ENCODE results near the gene AFTPH. TPM values are rescaled to one million over a fixed set of nuclear protein-coding genes. Genes with fewer than 3 reads are reported as not detected.

AFTPH gene
- total RNA-seq, 1 experiment from 2014 or later, result 17.9 TPM

GRCh38 chr2:64615844-64616536, 91.9 kb downstream of the AFTPH start:
- TF ChIP-seq SIN3A (IDR thresholded peaks at IDR 0.05; ENCODE audit: borderline replicate concordance, insufficient read depth, low read depth, low read length) (no peak), TCF7L2 (IDR thresholded peaks at IDR 0.05; ENCODE audit: low read depth, low read length) (no peak)
- CTCF ChIA-PET, result no interaction called here
- in situ Hi-C loops (cut with HindIII; ENCODE audit: low pct_unique_long_range_greater_than_20kb, low sequenced_read_pairs), result no loop called here
- intact Hi-C loops (cut with micrococcal nuclease; ENCODE audit: unreplicated experiment), result no loop called here
- Histone ChIP-seq H3K36me3 (ENCODE audit: control insufficient read depth, insufficient read depth, low read length) (no peaks in the 10 kb centered on the region), H3K4me3 (ENCODE audit: low read depth in 2 of 2, low read length in 2 of 2) (no peak overlapping the region), H3K27ac (ENCODE audit: low read length) (no peak overlapping the region), H3K9me3 (ENCODE audit: control insufficient read depth, insufficient read depth, low read depth, low read length) (no peaks in the 10 kb centered on the region), H3K4me1 (ENCODE audit: control insufficient read depth, insufficient read depth, low read length) (no peaks in the 10 kb centered on the region; the same call in 1 of the 2 replicates), H3K27me3 (ENCODE audit: control insufficient read depth, insufficient read depth, low read length) (no peaks in the 10 kb centered on the region)
- ATAC-seq, result no peak
- DNase-seq (ENCODE audit: low read depth, low spot score), result no peak
- POLR2A ChIA-PET, result no interaction called here
- no TSS peak for BruUV-seq (replicated peaks)

GRCh38 chr2:64617631-64618151, 93.6 kb downstream of the AFTPH start:
- H3K27me3 ChIP-seq (ENCODE audit: control insufficient read depth, insufficient read depth, low read length), result no peaks in the 10 kb centered on the region
- no TSS peak for BruUV-seq (replicated peaks)
- ChIA-PET CTCF (interaction anchor here (0.7 kb wide), 1 partner anchor 287 kb away, joined by 4 read pairs; no protein-coding TSS in a partner anchor), POLR2A (no interaction called here)
- ATAC-seq, result no peak
- no peak for DNase-seq (ENCODE audit: low read depth, low spot score)
- H3K4me3 ChIP-seq (ENCODE audit: low read depth in 2 of 2, low read length in 2 of 2), result no peak overlapping the region
- TF ChIP-seq CTCF (IDR thresholded peaks at IDR 0.05), result no peak
- TF ChIP-seq TCF7L2 (IDR thresholded peaks at IDR 0.05; ENCODE audit: low read depth, low read length), result no peak
- TF ChIP-seq REST (IDR thresholded peaks at IDR 0.05; ENCODE audit: insufficient read depth in 1 of 2, low read depth in 2 of 2, low read length in 1 of 2), result no peak
- TF ChIP-seq POLR2AphosphoS5 (IDR thresholded peaks at IDR 0.05; ENCODE audit: low read depth, low read length), result no peak
- in situ Hi-C loops (cut with HindIII; ENCODE audit: low pct_unique_long_range_greater_than_20kb, low sequenced_read_pairs) (no loop called here), intact Hi-C loops (cut with micrococcal nuclease; ENCODE audit: unreplicated experiment) (no loop called here)
- H3K9me3 ChIP-seq (ENCODE audit: control insufficient read depth, insufficient read depth, low read depth, low read length), result no peaks in the 10 kb centered on the region
- H3K4me1 ChIP-seq (ENCODE audit: control insufficient read depth, insufficient read depth, low read length), result no peaks in the 10 kb centered on the region; the same call in 1 of the 2 replicates
- H3K27ac ChIP-seq (ENCODE audit: low read length), result no peak overlapping the region
- no peaks in the 10 kb centered on the region for H3K36me3 ChIP-seq (ENCODE audit: control insufficient read depth, insufficient read depth, low read length)

GRCh38 chr2:64620661-64621060, 96.5 kb downstream of the AFTPH start:
- ATAC-seq, result no peak
- intact Hi-C loops (cut with micrococcal nuclease; ENCODE audit: unreplicated experiment), result no loop called here
- no peaks in the 10 kb centered on the region for H3K27me3 ChIP-seq (ENCODE audit: control insufficient read depth, insufficient read depth, low read length)
- ChIA-PET POLR2A (no interaction called here), CTCF (no interaction called here)
- H3K4me3 ChIP-seq (ENCODE audit: low read depth in 2 of 2, low read length in 2 of 2), result no peak overlapping the region
- H3K4me1 ChIP-seq (ENCODE audit: control insufficient read depth, insufficient read depth, low read length), result no peaks in the 10 kb centered on the region; the same call in 1 of the 2 replicates
- H3K27ac ChIP-seq (ENCODE audit: low read length), result no peak overlapping the region
- TF ChIP-seq CTCF (IDR thresholded peaks at IDR 0.05) (no peak), REST (IDR thresholded peaks at IDR 0.05; ENCODE audit: insufficient read depth in 1 of 2, low read depth in 2 of 2, low read length in 1 of 2) (no peak), TCF7L2 (IDR thresholded peaks at IDR 0.05; ENCODE audit: low read depth, low read length) (no peak), SIN3A (IDR thresholded peaks at IDR 0.05; ENCODE audit: borderline replicate concordance, insufficient read depth, low read depth, low read length) (no peak), POLR2AphosphoS5 (IDR thresholded peaks at IDR 0.05; ENCODE audit: low read depth, low read length) (no peak)
- no TSS peak for BruUV-seq (replicated peaks)
- H3K36me3 ChIP-seq (ENCODE audit: control insufficient read depth, insufficient read depth, low read length), result no peaks in the 10 kb centered on the region
- no peaks in the 10 kb centered on the region for H3K9me3 ChIP-seq (ENCODE audit: control insufficient read depth, insufficient read depth, low read depth, low read length)
- no peak for DNase-seq (ENCODE audit: low read depth, low spot score)
- in situ Hi-C loops (cut with HindIII; ENCODE audit: low pct_unique_long_range_greater_than_20kb, low sequenced_read_pairs), result no loop called here
